HL-60 (cell line): ENCODE results near the gene FUT7.

Experiments used
- TF ChIP-seq, protein P1 (sequence below): IDR thresholded peaks from one replicate; pipeline ENCODE4 v1.5.1; 2011; ENCODE audit warnings: low read length, control low read depth, inconsistent platforms; ENCODE audit not compliant: insufficient read depth
- TF ChIP-seq, protein P2 (sequence below): IDR thresholded peaks from 2 replicates; pipeline ENCODE4 v1.6.1; 2012; ENCODE audit warnings: low read depth; ENCODE audit not compliant: insufficient replicate concordance

DNA sequence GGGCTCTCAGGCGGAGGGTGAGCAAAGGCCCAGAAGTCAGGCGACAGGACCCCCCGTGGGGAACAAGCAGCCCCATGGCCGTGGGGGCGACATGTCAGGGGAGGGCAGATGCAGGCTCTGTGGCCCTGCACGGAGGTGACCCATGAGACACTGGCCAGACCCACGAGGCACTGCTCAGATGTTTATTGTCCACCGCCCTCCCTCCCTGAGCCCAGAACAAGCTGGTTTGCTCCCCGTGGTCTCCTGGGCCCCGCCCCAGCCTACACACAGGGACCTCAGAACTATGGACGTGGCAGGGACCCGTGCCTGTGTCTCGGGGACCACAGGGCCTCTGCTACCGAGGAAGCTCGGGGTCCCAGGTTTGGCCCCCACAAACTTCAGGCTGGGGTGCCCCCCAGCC, 1.9 kb downstream of the FUT7 start:
- TF ChIP-seq, protein P1, sequence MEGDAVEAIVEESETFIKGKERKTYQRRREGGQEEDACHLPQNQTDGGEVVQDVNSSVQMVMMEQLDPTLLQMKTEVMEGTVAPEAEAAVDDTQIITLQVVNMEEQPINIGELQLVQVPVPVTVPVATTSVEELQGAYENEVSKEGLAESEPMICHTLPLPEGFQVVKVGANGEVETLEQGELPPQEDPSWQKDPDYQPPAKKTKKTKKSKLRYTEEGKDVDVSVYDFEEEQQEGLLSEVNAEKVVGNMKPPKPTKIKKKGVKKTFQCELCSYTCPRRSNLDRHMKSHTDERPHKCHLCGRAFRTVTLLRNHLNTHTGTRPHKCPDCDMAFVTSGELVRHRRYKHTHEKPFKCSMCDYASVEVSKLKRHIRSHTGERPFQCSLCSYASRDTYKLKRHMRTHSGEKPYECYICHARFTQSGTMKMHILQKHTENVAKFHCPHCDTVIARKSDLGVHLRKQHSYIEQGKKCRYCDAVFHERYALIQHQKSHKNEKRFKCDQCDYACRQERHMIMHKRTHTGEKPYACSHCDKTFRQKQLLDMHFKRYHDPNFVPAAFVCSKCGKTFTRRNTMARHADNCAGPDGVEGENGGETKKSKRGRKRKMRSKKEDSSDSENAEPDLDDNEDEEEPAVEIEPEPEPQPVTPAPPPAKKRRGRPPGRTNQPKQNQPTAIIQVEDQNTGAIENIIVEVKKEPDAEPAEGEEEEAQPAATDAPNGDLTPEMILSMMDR, result no peak
- TF ChIP-seq, protein P2, sequence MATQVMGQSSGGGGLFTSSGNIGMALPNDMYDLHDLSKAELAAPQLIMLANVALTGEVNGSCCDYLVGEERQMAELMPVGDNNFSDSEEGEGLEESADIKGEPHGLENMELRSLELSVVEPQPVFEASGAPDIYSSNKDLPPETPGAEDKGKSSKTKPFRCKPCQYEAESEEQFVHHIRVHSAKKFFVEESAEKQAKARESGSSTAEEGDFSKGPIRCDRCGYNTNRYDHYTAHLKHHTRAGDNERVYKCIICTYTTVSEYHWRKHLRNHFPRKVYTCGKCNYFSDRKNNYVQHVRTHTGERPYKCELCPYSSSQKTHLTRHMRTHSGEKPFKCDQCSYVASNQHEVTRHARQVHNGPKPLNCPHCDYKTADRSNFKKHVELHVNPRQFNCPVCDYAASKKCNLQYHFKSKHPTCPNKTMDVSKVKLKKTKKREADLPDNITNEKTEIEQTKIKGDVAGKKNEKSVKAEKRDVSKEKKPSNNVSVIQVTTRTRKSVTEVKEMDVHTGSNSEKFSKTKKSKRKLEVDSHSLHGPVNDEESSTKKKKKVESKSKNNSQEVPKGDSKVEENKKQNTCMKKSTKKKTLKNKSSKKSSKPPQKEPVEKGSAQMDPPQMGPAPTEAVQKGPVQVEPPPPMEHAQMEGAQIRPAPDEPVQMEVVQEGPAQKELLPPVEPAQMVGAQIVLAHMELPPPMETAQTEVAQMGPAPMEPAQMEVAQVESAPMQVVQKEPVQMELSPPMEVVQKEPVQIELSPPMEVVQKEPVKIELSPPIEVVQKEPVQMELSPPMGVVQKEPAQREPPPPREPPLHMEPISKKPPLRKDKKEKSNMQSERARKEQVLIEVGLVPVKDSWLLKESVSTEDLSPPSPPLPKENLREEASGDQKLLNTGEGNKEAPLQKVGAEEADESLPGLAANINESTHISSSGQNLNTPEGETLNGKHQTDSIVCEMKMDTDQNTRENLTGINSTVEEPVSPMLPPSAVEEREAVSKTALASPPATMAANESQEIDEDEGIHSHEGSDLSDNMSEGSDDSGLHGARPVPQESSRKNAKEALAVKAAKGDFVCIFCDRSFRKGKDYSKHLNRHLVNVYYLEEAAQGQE, result no peak
